H1 (cell line): ENCODE measurements around the gene KIF5C. TPM values are rescaled to one million over a fixed set of nuclear protein-coding genes. Genes with fewer than 3 reads are reported as not detected.

ENCODE experiments used
- CTCF ChIA-PET: fragments of 300-600 bp; sonication (Branson Sonifier 250); formaldehyde crosslinking; loops from one replicate; lab custom pipeline; 2021; ENCODE audit not compliant: partially characterized antibody; lab: Charles Lee
- POLR2A ChIA-PET: fragments of 300-600 bp; sonication (Branson Sonifier 250); formaldehyde crosslinking; loops from one replicate; lab custom pipeline; 2021; ENCODE audit warnings: inconsistent platforms; ENCODE audit not compliant: partially characterized antibody; lab: Charles Lee
- DNase-seq, 2 experiments: peaks; one replicate each; pipeline versions ENCODE4 v3.0.0 to v3.0.0-alpha.2; 2010 to 2022; ENCODE audit warnings: low spot score in 2 of 2, low read depth in 1 of 2, mixed read lengths in 1 of 2
- FAIRE-seq: peaks from 2 replicates; lab custom pipeline; 2011; peaks lifted over from hg19 to GRCh38; lab: Jason Lieb, UNC
- H2AFZ ChIP-seq: 2 replicates; pipeline ENCODE4 v1.8.1; 2012; ENCODE audit warnings: low read length, inconsistent platforms
- H2AK5ac ChIP-seq: 2 replicates; pipeline ENCODE4 v1.6.1; 2013; ENCODE audit warnings: low read depth, low read length
- H2BK120ac ChIP-seq: replicated peaks from 2 replicates; pipeline ENCODE3; 2013; ENCODE audit warnings: low read depth, low read length, inconsistent platforms
- H2BK12ac ChIP-seq: 2 replicates; pipeline ENCODE4 v1.6.1; 2013; ENCODE audit warnings: low read depth, low read length
- H2BK15ac ChIP-seq: 2 replicates; pipeline ENCODE4 v1.6.1; 2013; ENCODE audit warnings: low read length
- H2BK20ac ChIP-seq: 2 replicates; pipeline ENCODE4 v1.6.1; 2013; ENCODE audit warnings: low read length
- H2BK5ac ChIP-seq: 2 replicates; pipeline ENCODE4 v1.6.1; 2013; ENCODE audit warnings: low read depth, low read length
- H3K14ac ChIP-seq: 2 replicates; pipeline ENCODE4 v1.6.1; 2013; ENCODE audit warnings: inconsistent platforms; ENCODE audit not compliant: insufficient read length
- H3K18ac ChIP-seq: 2 replicates; pipeline ENCODE4 v1.6.1; 2013; ENCODE audit warnings: low read length; ENCODE audit errors: extremely low read depth
- H3K23ac ChIP-seq: 2 replicates; pipeline ENCODE4 v1.6.1; 2013; ENCODE audit warnings: inconsistent platforms; ENCODE audit not compliant: insufficient read length
- H3K23me2 ChIP-seq: 2 replicates; pipeline ENCODE4 v1.6.1; 2013; ENCODE audit warnings: low read depth, low read length
- H3K27ac ChIP-seq: 2 replicates; pipeline ENCODE4 v1.6.1; 2011; ENCODE audit warnings: low read depth, low read length, inconsistent platforms
- H3K27me3 ChIP-seq, 4 experiments: replicated peaks in 1 of 4; 1 replicate in 1 of 4; 2 replicates in 3 of 4; pipeline versions ENCODE4 v1.6.1 to v1.8.1; 2011 to 2013; ENCODE audit warnings: low read length in 3 of 4, mild to moderate bottlenecking in 3 of 4, inconsistent platforms in 2 of 4, mixed read lengths in 2 of 4, moderate library complexity in 1 of 4; ENCODE audit not compliant: control insufficient read depth in 3 of 4, insufficient read depth in 3 of 4; ENCODE audit errors: extremely low read depth in 1 of 4
- H3K36me3 ChIP-seq, 4 experiments: 2 replicates each; pipeline versions ENCODE4 v1.6.1 to v1.8.1; 2011 to 2013; ENCODE audit warnings: mild to moderate bottlenecking in 4 of 4, low read length in 3 of 4, moderate library complexity in 2 of 4, control low read depth in 1 of 4, inconsistent platforms in 1 of 4; ENCODE audit not compliant: insufficient read depth in 4 of 4, control insufficient read depth in 2 of 4
- H3K4ac ChIP-seq: replicated peaks from 2 replicates; pipeline ENCODE3; 2013; ENCODE audit warnings: low read length, low read depth, mixed read lengths, inconsistent platforms; ENCODE audit not compliant: insufficient read length
- H3K4me1 ChIP-seq, 4 experiments: replicated peaks in 1 of 4; 1 replicate in 1 of 4; 2 replicates in 3 of 4; pipeline versions ENCODE4 v1.6.1 to v1.8.1; 2011 to 2013; ENCODE audit warnings: low read length in 3 of 4, inconsistent platforms in 2 of 4, mixed read lengths in 1 of 4; ENCODE audit not compliant: insufficient read depth in 4 of 4, control insufficient read depth in 3 of 4
- H3K4me2 ChIP-seq, 2 experiments: 2 replicates each; pipeline versions ENCODE4 v1.6.1 to v1.8.1; 2011 to 2013; ENCODE audit warnings: low read depth in 2 of 2, low read length in 2 of 2, control low read depth in 1 of 2, inconsistent platforms in 1 of 2, mild to moderate bottlenecking in 1 of 2; ENCODE audit not compliant: insufficient read depth in 1 of 2
- H3K4me3 ChIP-seq, 4 experiments: fragments of 200-600, 300-600 bp in 1 of 4; sonication (generic), shearing (Covaris generic), sonication (Bioruptor Twin) in 1 of 4; 2 replicates each; pipeline versions ENCODE4 v1.5.1 to v1.8.1; 2011 to 2016; ENCODE audit warnings: low read length in 4 of 4, low read depth in 3 of 4, control low read depth in 2 of 4, inconsistent platforms in 2 of 4, mild to moderate bottlenecking in 2 of 4, mixed read lengths in 1 of 4, moderate library complexity in 1 of 4; ENCODE audit not compliant: insufficient read depth in 2 of 4; ENCODE audit errors: extremely low read depth in 1 of 4
- H3K56ac ChIP-seq: replicated peaks from 2 replicates; pipeline ENCODE3; 2013; ENCODE audit warnings: low read depth, mild to moderate bottlenecking, mixed read lengths, low read length, inconsistent platforms; ENCODE audit not compliant: insufficient read length
- H3K79me1 ChIP-seq: 2 replicates; pipeline ENCODE4 v1.6.1; 2013; ENCODE audit warnings: low read depth, low read length, control low read depth
- H3K79me2 ChIP-seq, 2 experiments: 2 replicates each; pipeline versions ENCODE4 v1.6.1 to v1.8.1; 2012 to 2013; ENCODE audit warnings: low read length in 2 of 2, mild to moderate bottlenecking in 2 of 2, inconsistent platforms in 1 of 2; ENCODE audit not compliant: insufficient read depth in 2 of 2, control insufficient read depth in 1 of 2
- H3K9ac ChIP-seq, 4 experiments: replicated peaks in 1 of 4; 1 replicate in 1 of 4; 2 replicates in 3 of 4; pipeline versions ENCODE4 v1.6.1 to v1.8.1; 2011 to 2013; ENCODE audit warnings: low read depth in 3 of 4, low read length in 3 of 4, control low read depth in 2 of 4, mild to moderate bottlenecking in 2 of 4, moderate library complexity in 2 of 4, inconsistent platforms in 1 of 4; ENCODE audit errors: extremely low read depth in 1 of 4
- H3K9me3 ChIP-seq, 2 experiments: 2 replicates each; pipeline versions ENCODE4 v1.6.1 to v1.8.1; 2012 to 2013; ENCODE audit warnings: mild to moderate bottlenecking in 2 of 2, moderate library complexity in 2 of 2, control low read depth in 1 of 2, inconsistent platforms in 1 of 2, low read depth in 1 of 2, low read length in 1 of 2, mixed read lengths in 1 of 2; ENCODE audit not compliant: insufficient read depth in 2 of 2
- H4K20me1 ChIP-seq, 2 experiments: replicated peaks in 1 of 2; 2 replicates each; pipeline versions ENCODE3 to v1.8.1; 2011 to 2013; ENCODE audit warnings: inconsistent platforms in 2 of 2, low read length in 2 of 2, mild to moderate bottlenecking in 1 of 2; ENCODE audit not compliant: insufficient read depth in 2 of 2, control insufficient read depth in 1 of 2
- H4K5ac ChIP-seq: 2 replicates; pipeline ENCODE4 v1.6.1; 2013; ENCODE audit warnings: low read length, low read depth, mixed read lengths, inconsistent platforms; ENCODE audit not compliant: insufficient read length
- H4K8ac ChIP-seq: 2 replicates; pipeline ENCODE4 v1.8.0; 2013; ENCODE audit warnings: mild to moderate bottlenecking, moderate library complexity, low read length, inconsistent platforms; ENCODE audit not compliant: insufficient read depth; ENCODE audit errors: extremely low read depth
- H4K91ac ChIP-seq: replicated peaks from 2 replicates; pipeline ENCODE3; 2013; ENCODE audit warnings: low read length, mixed read lengths, inconsistent platforms; ENCODE audit not compliant: insufficient read length
- BRCA1 ChIP-seq: IDR thresholded peaks from 2 replicates; pipeline ENCODE4 v1.6.1; 2012; ENCODE audit warnings: low read depth, low read length, improper control_type of control experiment
- EGR1 ChIP-seq: IDR thresholded peaks from 2 replicates; pipeline ENCODE4 v1.6.1; 2011; ENCODE audit warnings: low read depth, low read length, borderline replicate concordance
- EP300 ChIP-seq, 2 experiments: IDR thresholded peaks; 1 replicate in 1 of 2; 2 replicates in 1 of 2; pipeline ENCODE4 v1.6.1; 2011 to 2012; ENCODE audit warnings: low read depth in 2 of 2, low read length in 2 of 2, mild to moderate bottlenecking in 2 of 2, borderline replicate concordance in 1 of 2, inconsistent platforms in 1 of 2, moderate library complexity in 1 of 2
- RNF2 ChIP-seq: fragments of 200-900, 300-1000 bp; sonication (generic); IDR thresholded peaks from 2 replicates; pipeline ENCODE4 v1.7.1; 2016; ENCODE audit warnings: borderline replicate concordance, low read depth, mild to moderate bottlenecking, antibody characterized with exemption, low read length; ENCODE audit not compliant: poor library complexity, severe bottlenecking; ENCODE audit errors: missing control alignments
- WGBS, 2 experiments: shearing (Covaris generic) in 1 of 2; methylation state at CpG; one replicate each; pipeline versions ENCODE4 v1.1.6 to v1.1.7; 2013 to 2015; ENCODE audit warnings: low lambda C conversion rate in 2 of 2, mixed read lengths in 2 of 2, inconsistent platforms in 1 of 2, low coverage in 1 of 2, missing lambda C conversion rate in 1 of 2; ENCODE audit not compliant: insufficient replicate concordance in 2 of 2, insufficient coverage in 1 of 2, insufficient read length in 1 of 2; ENCODE audit errors: extremely low coverage in 1 of 2, missing lambda C conversion rate in 1 of 2; 5-methylcytosine and 5-hydroxymethylcytosine counted together
- polyA plus RNA-seq, 7 experiments: library from polyadenylated mRNA; depleted of rRNA in 3 of 7; stranded (reverse) in 5 of 7; unstranded in 2 of 7; fragments of >200 nt in 5 of 7; fragments of 200-250 nt in 2 of 7; gene quantifications; 1 replicate in 5 of 7; 2 replicates in 1 of 7; 4 replicates in 1 of 7; pipeline versions ENCODE4 v1.2.1 to v1.2.3, GENCODE V29; 2011 to 2013; ENCODE audit warnings: missing spikeins in 2 of 7, mixed read lengths in 2 of 7
- total RNA-seq: library from RNA; stranded (reverse); fragmentation: NEBNext Ultra II Directional; extraction: Animal tissue kit (Norgen Biotek cat#: 25700); gene quantifications from 2 replicates; pipeline ENCODE4 v1.2.1, GENCODE V29; 2021

The KIF5C gene
- total and polyA plus RNA-seq, 2 of the 8 experiments (the other 6 are each of a cell fraction or from before 2014, with no cell fraction given): 16.3 to 66.4 TPM

GRCh38 chr2:148903294-148903693 is 28.3 kb downstream of the KIF5C start:
- Histone ChIP-seq H2BK20ac (no peak overlapping the region), H3K79me1 (peaks cover 12% of the 10 kb centered on the region; the same call in 1 of the 2 replicates), H3K23ac (no peak overlapping the region), H3K4me1 (peaks cover 0 to 7% (median under 1%) of the 10 kb centered on the region in 4 experiments; a peak in 2 of 7 replicates), H3K27ac (no peak overlapping the region), H2BK12ac (no peak overlapping the region), H3K4me2 (no peak overlapping the region), H2BK5ac (no peak overlapping the region), H3K56ac (no peak overlapping the region), H4K8ac (no peak overlapping the region), H3K36me3 (no peaks in the 10 kb centered on the region; a peak in 2 of 8 replicates), H4K5ac (no peak overlapping the region), H2BK15ac (no peak overlapping the region), H3K18ac (no peak overlapping the region), H4K20me1 (peaks cover 0 to 3% of the 10 kb centered on the region in 2 experiments), H3K27me3 (no peaks in the 10 kb centered on the region), H3K9me3 (peaks cover 0 to 4% of the 10 kb centered on the region in 2 experiments; a peak in 1 of 4 replicates), H2AFZ (no peak overlapping the region), H3K79me2 (peaks cover 0 to 54% of the 10 kb centered on the region in 2 experiments; a peak in 2 of 4 replicates), H4K91ac (no peak overlapping the region), H3K14ac (no peak overlapping the region), H2BK120ac (no peak overlapping the region), H3K9ac (no peak overlapping the region), H2AK5ac (no peak overlapping the region; the same call in 1 of the 2 replicates), H3K4ac (no peak overlapping the region), H3K4me3 (no peak overlapping the region), H3K23me2 (no peaks in the 10 kb centered on the region)
- WGBS, 2 experiments: 95% methylated on average over 6 of the region's 6 CpGs; no CpG with 5 or more reads in 1 of the 2 experiments
- FAIRE-seq (no peak), DNase-seq (no peak)
- ChIA-PET CTCF (interaction anchor here (0.9 to 1.5 kb wide), 4 partner anchors 9 to 265 kb away, joined by 3 to 4 read pairs (median 3); no protein-coding TSS in a partner anchor), POLR2A (interaction anchor here (1.3 kb wide), 1 partner anchor 10 kb away, joined by 4 read pairs; no protein-coding TSS in a partner anchor)
- TF ChIP-seq BRCA1 (no peak), RNF2 (no peak), EGR1 (no peak), EP300 (IDR thresholded peaks at IDR 0.05; ENCODE audit: borderline replicate concordance in 1 of 2, low read depth in 2 of 2, low read length in 2 of 2) (no peak)
